IPS-18a (cell line): ENCODE results near the gene ADAMTS1.

Experiments
- H3K27ac ChIP-seq: one replicate; pipeline ENCODE4 v1.5.1; 2013; ENCODE audit warnings: low read length
- H3K27me3 ChIP-seq: one replicate; pipeline ENCODE4 v1.6.1; 2013; ENCODE audit warnings: mild to moderate bottlenecking, low read length; ENCODE audit not compliant: control insufficient read depth, insufficient read depth
- H3K36me3 ChIP-seq: one replicate; pipeline ENCODE4 v1.6.1; 2013; ENCODE audit warnings: low read depth, low read length; ENCODE audit not compliant: control insufficient read depth
- H3K4me1 ChIP-seq: one replicate; pipeline ENCODE4 v1.6.1; 2013; ENCODE audit warnings: low read depth, low read length; ENCODE audit not compliant: control insufficient read depth
- H3K4me3 ChIP-seq: one replicate; pipeline ENCODE4 v1.5.1; 2013; ENCODE audit warnings: low read length
- H3K9ac ChIP-seq: one replicate; pipeline ENCODE4 v1.6.1; 2013; ENCODE audit warnings: mild to moderate bottlenecking, low read length, moderate library complexity
- H3K9me3 ChIP-seq: one replicate; pipeline ENCODE4 v1.6.1; 2013; ENCODE audit warnings: low read depth, low read length; ENCODE audit not compliant: control insufficient read depth

The ADAMTS1 gene

GRCh38 chr21:26833011-26833410 lies 12.2 kb downstream of the ADAMTS1 start:
- H3K9ac ChIP-seq = no peak overlapping the region
- no peak overlapping the region for H3K27ac ChIP-seq
- H3K4me3 ChIP-seq = no peak overlapping the region
- H3K36me3 ChIP-seq = peaks cover 17% of the 10 kb centered on the region
- no peaks in the 10 kb centered on the region for H3K4me1 ChIP-seq
- H3K27me3 ChIP-seq = no peaks in the 10 kb centered on the region
- H3K9me3 ChIP-seq = no peaks in the 10 kb centered on the region

GRCh38 chr21:26832546-26832945 lies 12.7 kb downstream of the ADAMTS1 start:
- Histone ChIP-seq H3K27me3 (no peaks in the 10 kb centered on the region), H3K4me1 (no peaks in the 10 kb centered on the region), H3K36me3 (peaks cover 12% of the 10 kb centered on the region), H3K9me3 (no peaks in the 10 kb centered on the region), H3K9ac (no peak overlapping the region), H3K4me3 (no peak overlapping the region), H3K27ac (no peak overlapping the region)

DNA sequence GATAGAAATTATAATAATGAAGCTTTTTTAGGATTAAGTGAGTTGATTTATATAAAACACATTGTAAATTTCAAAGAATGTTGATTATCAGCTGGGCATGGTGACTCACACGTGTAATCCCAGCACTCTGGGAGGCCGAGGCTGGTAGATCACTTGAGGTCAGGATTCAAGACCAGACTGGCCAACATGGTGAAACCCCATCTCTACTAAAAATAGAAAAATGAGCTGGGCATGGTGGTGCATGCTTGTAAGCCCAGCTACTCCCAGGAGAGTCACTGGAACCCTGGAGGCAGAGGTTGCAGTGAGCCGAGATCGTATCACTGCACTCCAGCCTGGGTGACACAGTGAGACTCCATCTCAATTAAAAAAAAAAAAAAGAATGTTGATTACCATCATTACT lies 18.4 kb downstream of the ADAMTS1 start:
- peaks cover 5% of the 10 kb centered on the region for H3K9me3 ChIP-seq
- H3K27me3 ChIP-seq = no peaks in the 10 kb centered on the region
- H3K4me1 ChIP-seq = no peaks in the 10 kb centered on the region
- H3K4me3 ChIP-seq = no peak overlapping the region
- no peak overlapping the region for H3K27ac ChIP-seq
- no peak overlapping the region for H3K9ac ChIP-seq
- no peaks in the 10 kb centered on the region for H3K36me3 ChIP-seq

- Histone ChIP-seq H3K9ac (no peak overlapping the region), H3K9me3 (peaks cover 5% of the 10 kb centered on the region), H3K36me3 (no peaks in the 10 kb centered on the region), H3K4me1 (peaks cover 4% of the 10 kb centered on the region), H3K27me3 (no peaks in the 10 kb centered on the region), H3K4me3 (no peak overlapping the region), H3K27ac (no peak overlapping the region)
Observed at GRCh38 chr21:26820509-26820908, 24.7 kb downstream of the ADAMTS1 start.

DNA sequence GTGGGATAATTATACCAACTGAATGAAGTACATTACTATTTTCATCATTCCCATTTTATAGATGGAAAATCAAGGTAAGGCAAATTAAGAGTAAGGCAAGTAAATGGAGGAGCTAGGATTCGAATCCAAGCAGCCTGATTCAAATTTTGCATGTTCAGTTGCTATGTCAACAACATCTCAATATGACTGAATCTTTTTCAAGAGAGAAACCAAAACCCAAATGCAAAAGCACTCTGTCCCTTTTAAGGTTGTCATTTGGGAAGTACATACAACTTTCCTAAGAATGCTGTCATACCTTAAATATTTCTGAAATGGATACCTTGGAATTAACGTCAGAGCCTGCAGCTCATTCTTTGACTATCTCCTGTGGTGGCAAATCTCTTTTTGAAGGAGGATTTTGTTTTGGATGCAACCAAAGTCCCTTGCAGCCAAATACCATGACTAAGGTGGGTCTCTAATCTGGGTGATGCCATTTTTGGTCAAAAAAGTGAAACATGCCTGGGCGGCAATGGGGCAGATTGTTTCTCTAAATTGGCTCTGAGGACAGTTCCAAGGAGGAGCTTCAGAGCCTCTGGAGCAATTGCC lies 25.4 kb downstream of the ADAMTS1 start:
- H3K9me3 ChIP-seq = no peaks in the 10 kb centered on the region
- H3K27me3 ChIP-seq = no peaks in the 10 kb centered on the region
- no peaks in the 10 kb centered on the region for H3K36me3 ChIP-seq
- H3K4me1 ChIP-seq = peaks cover 4% of the 10 kb centered on the region
- H3K4me3 ChIP-seq = no peak overlapping the region
- no peak overlapping the region for H3K27ac ChIP-seq
- no peak overlapping the region for H3K9ac ChIP-seq

DNA sequence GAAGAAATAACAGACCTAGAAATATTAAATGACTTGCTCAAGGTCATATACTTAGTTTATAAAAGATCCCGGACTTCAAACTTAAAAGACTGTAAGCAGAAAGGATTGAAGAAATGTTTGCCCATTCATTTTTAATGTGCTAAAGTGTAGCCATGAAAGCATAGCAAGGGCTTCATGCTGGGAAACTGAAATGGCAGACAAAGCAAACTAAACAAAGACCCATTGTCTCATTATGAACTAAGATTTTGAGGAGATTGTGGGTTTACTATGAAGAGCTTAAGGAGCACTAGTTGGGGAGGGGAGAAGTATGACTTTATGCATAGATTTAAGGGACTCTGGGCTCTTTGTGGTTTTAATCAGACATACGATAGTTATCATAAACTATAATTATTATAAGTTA lies 26.3 kb downstream of the ADAMTS1 start:
- Histone ChIP-seq H3K36me3 (no peaks in the 10 kb centered on the region), H3K27me3 (no peaks in the 10 kb centered on the region), H3K9ac (no peak overlapping the region), H3K4me1 (peaks cover 4% of the 10 kb centered on the region), H3K27ac (no peak overlapping the region), H3K9me3 (no peaks in the 10 kb centered on the region), H3K4me3 (no peak overlapping the region)

GRCh38 chr21:26815197-26815596 lies 30.0 kb downstream of the ADAMTS1 start:
- Histone ChIP-seq H3K9ac (no peak overlapping the region), H3K4me3 (no peak overlapping the region), H3K27me3 (no peaks in the 10 kb centered on the region), H3K36me3 (no peaks in the 10 kb centered on the region), H3K27ac (no peak overlapping the region), H3K9me3 (no peaks in the 10 kb centered on the region), H3K4me1 (peaks cover 4% of the 10 kb centered on the region)

- Histone ChIP-seq H3K27me3 (no peaks in the 10 kb centered on the region), H3K4me1 (peaks cover 4% of the 10 kb centered on the region), H3K9ac (no peak overlapping the region), H3K4me3 (no peak overlapping the region), H3K27ac (no peak overlapping the region), H3K9me3 (no peaks in the 10 kb centered on the region), H3K36me3 (no peaks in the 10 kb centered on the region)
Observed at GRCh38 chr21:26814386-26814785, 30.8 kb downstream of the ADAMTS1 start.

- Histone ChIP-seq H3K4me1 (no peaks in the 10 kb centered on the region), H3K9ac (no peak overlapping the region), H3K9me3 (no peaks in the 10 kb centered on the region), H3K36me3 (no peaks in the 10 kb centered on the region), H3K4me3 (no peak overlapping the region), H3K27ac (no peak overlapping the region), H3K27me3 (no peaks in the 10 kb centered on the region)
Observed at GRCh38 chr21:26813426-26813998, 31.7 kb downstream of the ADAMTS1 start.

GRCh38 chr21:26812173-26812572 lies 33.0 kb downstream of the ADAMTS1 start:
- Histone ChIP-seq H3K9ac (no peak overlapping the region), H3K27ac (no peak overlapping the region), H3K4me3 (no peak overlapping the region), H3K27me3 (no peaks in the 10 kb centered on the region), H3K36me3 (no peaks in the 10 kb centered on the region), H3K4me1 (no peaks in the 10 kb centered on the region), H3K9me3 (no peaks in the 10 kb centered on the region)

DNA sequence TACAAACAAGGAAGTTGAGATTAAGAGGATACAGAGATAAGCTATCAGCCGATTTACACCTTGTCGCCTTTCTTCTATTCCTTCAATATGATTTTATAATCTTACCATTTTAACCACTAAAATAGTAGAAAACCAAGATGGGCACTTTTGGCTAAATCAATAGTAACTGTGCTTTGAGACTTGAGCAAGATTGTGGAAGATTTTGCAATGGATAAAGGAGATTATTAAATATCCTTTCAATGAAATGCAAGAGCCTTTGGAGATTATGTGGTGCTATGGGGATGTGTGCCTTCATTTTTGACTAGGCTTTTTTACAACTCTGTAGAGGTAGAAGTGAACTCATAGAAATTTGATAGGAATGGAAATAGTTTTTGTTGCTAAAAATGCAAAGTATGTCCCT lies 33.7 kb downstream of the ADAMTS1 start:
- H3K27ac ChIP-seq = no peak overlapping the region

GRCh38 chr21:26810676-26811415 lies 34.4 kb downstream of the ADAMTS1 start:
- Histone ChIP-seq H3K4me3 (no peak overlapping the region), H3K36me3 (no peaks in the 10 kb centered on the region), H3K27ac (no peak overlapping the region), H3K4me1 (no peaks in the 10 kb centered on the region), H3K9ac (no peak overlapping the region), H3K27me3 (no peaks in the 10 kb centered on the region), H3K9me3 (no peaks in the 10 kb centered on the region)

More for the DNA sequence above, 33.7 kb downstream of the ADAMTS1 start:
- Histone ChIP-seq H3K4me1 (no peaks in the 10 kb centered on the region), H3K36me3 (no peaks in the 10 kb centered on the region), H3K27me3 (no peaks in the 10 kb centered on the region), H3K9me3 (no peaks in the 10 kb centered on the region), H3K4me3 (no peak overlapping the region), H3K9ac (no peak overlapping the region)
